Liver (tissue), 9 donors: ENCODE results near the gene NCAM2. TPM values are rescaled to one million over a fixed set of nuclear protein-coding genes. Genes with fewer than 3 reads are reported as not detected.

ENCODE experiments used
- DNase-seq: peaks from one replicate; pipeline ENCODE4 v3.0.0-alpha.2; 2017; ENCODE audit warnings: low spot score
- H3K27ac ChIP-seq, 2 donors: one replicate each; pipeline ENCODE4 v1.7.0; 2013; ENCODE audit warnings: inconsistent platforms in 2 of 2, low read length in 2 of 2, control low read depth in 1 of 2, low read depth in 1 of 2, mild to moderate bottlenecking in 1 of 2
- H3K27me3 ChIP-seq, 4 donors: one replicate each; pipeline versions ENCODE4 v1.6.1 to v1.7.0; 2013; ENCODE audit warnings: low read length in 3 of 4, inconsistent platforms in 1 of 4, mild to moderate bottlenecking in 1 of 4, moderate library complexity in 1 of 4; ENCODE audit not compliant: control insufficient read depth in 4 of 4, insufficient read depth in 4 of 4
- H3K36me3 ChIP-seq, 4 donors: one replicate each; pipeline versions ENCODE4 v1.6.1 to v1.7.0; 2013; ENCODE audit warnings: low read length in 3 of 4, mild to moderate bottlenecking in 3 of 4, low read depth in 1 of 4, moderate library complexity in 1 of 4; ENCODE audit not compliant: control insufficient read depth in 4 of 4, insufficient read depth in 3 of 4
- H3K4me1 ChIP-seq, 4 donors: one replicate each; pipeline versions ENCODE4 v1.6.1 to v1.7.0; 2013; ENCODE audit warnings: low read length in 3 of 4, mild to moderate bottlenecking in 3 of 4, moderate library complexity in 1 of 4; ENCODE audit not compliant: control insufficient read depth in 4 of 4, insufficient read depth in 4 of 4
- H3K4me3 ChIP-seq, 3 donors: one replicate each; pipeline versions ENCODE4 v1.6.1 to v1.7.0; 2013; ENCODE audit warnings: low read length in 3 of 3, control low read depth in 1 of 3, low read depth in 1 of 3, mild to moderate bottlenecking in 1 of 3
- H3K9ac ChIP-seq, 2 donors: one replicate each; pipeline ENCODE4 v1.7.0; 2013; ENCODE audit warnings: low read length in 2 of 2, mild to moderate bottlenecking in 2 of 2, moderate library complexity in 2 of 2, control low read depth in 1 of 2, low read depth in 1 of 2
- H3K9me3 ChIP-seq, 4 donors: one replicate each; pipeline versions ENCODE4 v1.6.1 to v1.7.0; 2013; ENCODE audit warnings: low read length in 3 of 4; ENCODE audit not compliant: control insufficient read depth in 4 of 4
- FOXA2 ChIP-seq: IDR thresholded peaks from 2 replicates; pipeline ENCODE4 v1.6.1; 2016; ENCODE audit warnings: antibody characterized with exemption
- GABPA ChIP-seq, 2 donors: IDR thresholded peaks in 1 of 2; conservative IDR thresholded peaks in 1 of 2; 2 replicates each; pipeline ENCODE4 v1.6.1; 2016; ENCODE audit warnings: antibody characterized with exemption in 2 of 2, mild to moderate bottlenecking in 1 of 2, moderate library complexity in 1 of 2
- HNF4A ChIP-seq, 2 donors: conservative IDR thresholded peaks; 2 replicates each; pipeline ENCODE4 v1.6.1; 2016; ENCODE audit warnings: antibody characterized with exemption in 2 of 2, mild to moderate bottlenecking in 2 of 2
- JUND ChIP-seq, 2 donors: IDR thresholded peaks; 2 replicates each; pipeline ENCODE4 v1.6.1; 2016; ENCODE audit warnings: antibody characterized with exemption in 2 of 2
- MAX ChIP-seq: IDR thresholded peaks from 2 replicates; pipeline ENCODE4 v1.6.1; 2016; ENCODE audit warnings: antibody characterized with exemption
- NR2F2 ChIP-seq: IDR thresholded peaks from 2 replicates; pipeline ENCODE4 v1.6.1; 2016; ENCODE audit warnings: antibody characterized with exemption
- RAD21 ChIP-seq, 2 donors: IDR thresholded peaks; 2 replicates each; pipeline ENCODE4 v1.6.1; 2016; ENCODE audit warnings: antibody characterized with exemption in 2 of 2, mild to moderate bottlenecking in 2 of 2
- RXRA ChIP-seq, 2 donors: IDR thresholded peaks; 2 replicates each; pipeline ENCODE4 v1.6.1; 2017 to 2018; ENCODE audit warnings: antibody characterized with exemption in 2 of 2, mild to moderate bottlenecking in 1 of 2
- SP1 ChIP-seq: IDR thresholded peaks from 2 replicates; pipeline ENCODE4 v1.6.1; 2018; ENCODE audit warnings: antibody characterized with exemption, mild to moderate bottlenecking
- TAF1 ChIP-seq: conservative IDR thresholded peaks from 2 replicates; pipeline ENCODE4 v1.6.1; 2016; ENCODE audit warnings: antibody characterized with exemption, mild to moderate bottlenecking
- YY1 ChIP-seq: IDR thresholded peaks from 2 replicates; pipeline ENCODE4 v1.6.1; 2016; ENCODE audit warnings: antibody characterized with exemption, mild to moderate bottlenecking
- WGBS: extraction: QIAGEN DNeasy Blood & Tissue Kit; methylation state at CpG from one replicate; pipeline ENCODE4 v1.1.7; 2013; 5-methylcytosine and 5-hydroxymethylcytosine counted together
- polyA plus RNA-seq, 2 donors: library from polyadenylated mRNA; stranded (reverse) in 1 of 2; unstranded in 1 of 2; fragments of 200-250 nt in 1 of 2; fragments of >200 nt in 1 of 2; fragmentation: Nextera tagmentation in 1 of 2; extraction: Ambion mirVana in 1 of 2; gene quantifications; one replicate each; pipeline versions ENCODE4 v1.2.1 to v1.2.3, GENCODE V29; 2013 to 2015
- total RNA-seq, 2 donors: library from RNA; depleted of rRNA; stranded (reverse); fragments of >200 nt; gene quantifications; one replicate each; pipeline ENCODE4 v1.2.3, GENCODE V29; 2014
- TF ChIP-seq, protein P1 (sequence below): IDR thresholded peaks from 2 replicates; pipeline ENCODE4 v1.6.1; 2016; ENCODE audit warnings: antibody characterized with exemption, mild to moderate bottlenecking
- TF ChIP-seq, protein P2 (sequence below): IDR thresholded peaks from 2 replicates; pipeline ENCODE4 v1.6.1; 2016; ENCODE audit warnings: antibody characterized with exemption
- donor health status: healthy.
- donor health status: healthy.
- donor health status: healthy.
- donor health status: healthy.
- donor health status: healthy.

NCAM2 gene
- total and polyA plus RNA-seq, 4 donors: 0.06 to 0.51 (median 0.24) TPM

DNA sequence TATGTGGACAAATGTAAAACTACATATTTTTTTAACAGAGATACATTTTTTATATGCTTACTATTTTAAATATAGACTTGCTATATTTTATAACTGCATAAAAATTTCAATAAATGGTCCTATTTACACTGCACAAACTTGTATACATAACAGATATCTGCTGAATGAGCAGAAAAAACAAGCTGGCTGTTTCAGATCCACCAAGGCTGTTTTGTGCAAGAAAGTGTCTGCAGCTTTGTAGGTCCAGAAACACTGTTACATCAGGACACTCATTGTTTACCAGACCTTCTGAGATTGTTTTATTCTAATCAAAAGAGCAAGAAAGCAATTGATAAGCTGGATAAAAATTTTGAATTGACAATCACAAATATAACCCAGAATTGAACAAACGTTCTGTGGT lies 99.3 kb downstream of the NCAM2 start:
- Histone ChIP-seq H3K27me3 (no peaks in the 10 kb centered on the region), H3K27ac (no peak overlapping the region), H3K36me3 (no peaks in the 10 kb centered on the region), H3K4me1 (no peaks in the 10 kb centered on the region), H3K9me3 (no peaks in the 10 kb centered on the region), H3K4me3 (no peak overlapping the region), H3K9ac (no peak overlapping the region)
- DNase-seq: no peak
- TF ChIP-seq, protein P1, sequence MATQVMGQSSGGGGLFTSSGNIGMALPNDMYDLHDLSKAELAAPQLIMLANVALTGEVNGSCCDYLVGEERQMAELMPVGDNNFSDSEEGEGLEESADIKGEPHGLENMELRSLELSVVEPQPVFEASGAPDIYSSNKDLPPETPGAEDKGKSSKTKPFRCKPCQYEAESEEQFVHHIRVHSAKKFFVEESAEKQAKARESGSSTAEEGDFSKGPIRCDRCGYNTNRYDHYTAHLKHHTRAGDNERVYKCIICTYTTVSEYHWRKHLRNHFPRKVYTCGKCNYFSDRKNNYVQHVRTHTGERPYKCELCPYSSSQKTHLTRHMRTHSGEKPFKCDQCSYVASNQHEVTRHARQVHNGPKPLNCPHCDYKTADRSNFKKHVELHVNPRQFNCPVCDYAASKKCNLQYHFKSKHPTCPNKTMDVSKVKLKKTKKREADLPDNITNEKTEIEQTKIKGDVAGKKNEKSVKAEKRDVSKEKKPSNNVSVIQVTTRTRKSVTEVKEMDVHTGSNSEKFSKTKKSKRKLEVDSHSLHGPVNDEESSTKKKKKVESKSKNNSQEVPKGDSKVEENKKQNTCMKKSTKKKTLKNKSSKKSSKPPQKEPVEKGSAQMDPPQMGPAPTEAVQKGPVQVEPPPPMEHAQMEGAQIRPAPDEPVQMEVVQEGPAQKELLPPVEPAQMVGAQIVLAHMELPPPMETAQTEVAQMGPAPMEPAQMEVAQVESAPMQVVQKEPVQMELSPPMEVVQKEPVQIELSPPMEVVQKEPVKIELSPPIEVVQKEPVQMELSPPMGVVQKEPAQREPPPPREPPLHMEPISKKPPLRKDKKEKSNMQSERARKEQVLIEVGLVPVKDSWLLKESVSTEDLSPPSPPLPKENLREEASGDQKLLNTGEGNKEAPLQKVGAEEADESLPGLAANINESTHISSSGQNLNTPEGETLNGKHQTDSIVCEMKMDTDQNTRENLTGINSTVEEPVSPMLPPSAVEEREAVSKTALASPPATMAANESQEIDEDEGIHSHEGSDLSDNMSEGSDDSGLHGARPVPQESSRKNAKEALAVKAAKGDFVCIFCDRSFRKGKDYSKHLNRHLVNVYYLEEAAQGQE: no peak
- TF ChIP-seq SP1: no peak
- TF ChIP-seq HNF4A (conservative IDR thresholded peaks at IDR 0.05): no peak
- TF ChIP-seq FOXA2: no peak
- no peak for TF ChIP-seq MAX
- TF ChIP-seq RXRA (IDR thresholded peaks at IDR 0.05): no peak
- TF ChIP-seq, protein P2, sequence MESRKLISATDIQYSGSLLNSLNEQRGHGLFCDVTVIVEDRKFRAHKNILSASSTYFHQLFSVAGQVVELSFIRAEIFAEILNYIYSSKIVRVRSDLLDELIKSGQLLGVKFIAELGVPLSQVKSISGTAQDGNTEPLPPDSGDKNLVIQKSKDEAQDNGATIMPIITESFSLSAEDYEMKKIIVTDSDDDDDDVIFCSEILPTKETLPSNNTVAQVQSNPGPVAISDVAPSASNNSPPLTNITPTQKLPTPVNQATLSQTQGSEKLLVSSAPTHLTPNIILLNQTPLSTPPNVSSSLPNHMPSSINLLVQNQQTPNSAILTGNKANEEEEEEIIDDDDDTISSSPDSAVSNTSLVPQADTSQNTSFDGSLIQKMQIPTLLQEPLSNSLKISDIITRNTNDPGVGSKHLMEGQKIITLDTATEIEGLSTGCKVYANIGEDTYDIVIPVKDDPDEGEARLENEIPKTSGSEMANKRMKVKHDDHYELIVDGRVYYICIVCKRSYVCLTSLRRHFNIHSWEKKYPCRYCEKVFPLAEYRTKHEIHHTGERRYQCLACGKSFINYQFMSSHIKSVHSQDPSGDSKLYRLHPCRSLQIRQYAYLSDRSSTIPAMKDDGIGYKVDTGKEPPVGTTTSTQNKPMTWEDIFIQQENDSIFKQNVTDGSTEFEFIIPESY: no peak
- no peak for TF ChIP-seq NR2F2
- TF ChIP-seq TAF1: no peak
- 44% methylated on average over 1 of the region's 1 CpG for WGBS

DNA sequence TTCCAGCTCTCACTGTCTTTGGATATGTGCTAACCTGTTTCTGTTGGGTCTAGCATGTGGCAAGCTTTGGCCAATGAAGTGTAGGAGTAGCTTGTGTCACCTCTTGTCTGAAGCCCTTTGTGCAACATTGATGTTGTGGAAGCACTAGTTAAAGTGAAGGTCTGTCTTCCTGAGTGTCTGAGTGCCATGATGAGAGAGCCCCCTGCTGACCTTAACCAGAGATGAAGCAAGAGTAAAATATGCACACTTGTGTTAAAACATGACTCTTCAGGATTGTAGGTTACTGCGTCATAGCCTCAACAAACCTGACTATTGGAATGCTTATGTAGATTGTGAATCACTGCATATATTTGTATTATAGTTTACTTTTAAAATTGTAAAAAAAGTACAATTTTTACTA lies 103.7 kb downstream of the NCAM2 start:
- Histone ChIP-seq H3K4me3 (no peak overlapping the region), H3K9me3 (no peaks in the 10 kb centered on the region), H3K27me3 (no peaks in the 10 kb centered on the region), H3K27ac (no peak overlapping the region), H3K4me1 (no peaks in the 10 kb centered on the region), H3K36me3 (no peaks in the 10 kb centered on the region), H3K9ac (no peak overlapping the region)
- WGBS: 55% methylated on average over 1 of the region's 1 CpG
- no peak for DNase-seq
- TF ChIP-seq RAD21 (IDR thresholded peaks at IDR 0.05) (peak; percentile 38 to 57), TAF1 (no peak)

- Histone ChIP-seq H3K9ac (no peak overlapping the region), H3K9me3 (no peaks in the 10 kb centered on the region), H3K27me3 (peaks cover 0 to 4% (median 0%) of the 10 kb centered on the region in 4 donors), H3K4me3 (no peak overlapping the region), H3K36me3 (no peaks in the 10 kb centered on the region), H3K27ac (no peak overlapping the region), H3K4me1 (no peaks in the 10 kb centered on the region)
- TF ChIP-seq MAX (no peak), SP1 (no peak), YY1 (no peak), GABPA (IDR thresholded peaks at IDR 0.05 in 1 of 2, conservative IDR thresholded peaks at IDR 0.05 in 1 of 2) (no peak), JUND (IDR thresholded peaks at IDR 0.05) (no peak)
- TF ChIP-seq, protein P2: no peak
- DNase-seq: no peak
- WGBS: 79% methylated on average over 2 of the region's 2 CpGs
These were observed 104.7 kb downstream of the NCAM2 start for GRCh38 chr21:21102896-21103295.
